Neuronal stem cell (in vitro differentiated cells): ENCODE data around the gene CELF4.

Experiments
- DNase-seq: peaks from one replicate; pipeline ENCODE4 v3.0.0-alpha.2; 2013; ENCODE audit warnings: low spot score
- H2AFZ ChIP-seq: one replicate; pipeline ENCODE4 v1.6.1; 2013; ENCODE audit warnings: mild to moderate bottlenecking, low read length, inconsistent platforms
- H2AK5ac ChIP-seq: 2 replicates; pipeline ENCODE4 v1.6.1; 2013; ENCODE audit warnings: low read depth, mild to moderate bottlenecking, inconsistent platforms, low read length, moderate library complexity, mixed read lengths
- H2BK120ac ChIP-seq: 2 replicates; pipeline ENCODE4 v1.6.1; 2013; ENCODE audit warnings: low read depth, mild to moderate bottlenecking, inconsistent platforms, low read length, moderate library complexity, mixed read lengths
- H2BK12ac ChIP-seq: one replicate; pipeline ENCODE4 v1.6.1; 2013; ENCODE audit warnings: low read length, inconsistent platforms
- H2BK15ac ChIP-seq: 2 replicates; pipeline ENCODE4 v1.6.1; 2013; ENCODE audit warnings: mild to moderate bottlenecking, low read length, inconsistent platforms, mixed read lengths
- H2BK5ac ChIP-seq: one replicate; pipeline ENCODE4 v1.6.1; 2013; ENCODE audit warnings: inconsistent platforms, mild to moderate bottlenecking, low read length, moderate library complexity
- H3K14ac ChIP-seq: one replicate; pipeline ENCODE4 v1.6.1; 2013; ENCODE audit warnings: low read length, inconsistent platforms
- H3K18ac ChIP-seq: 2 replicates; pipeline ENCODE4 v1.6.1; 2013; ENCODE audit warnings: low read length, inconsistent platforms
- H3K23ac ChIP-seq: 2 replicates; pipeline ENCODE4 v1.6.1; 2013; ENCODE audit warnings: low read depth, mild to moderate bottlenecking, mixed read lengths, low read length, inconsistent platforms; ENCODE audit not compliant: poor library complexity
- H3K27ac ChIP-seq: replicated peaks from 3 replicates; pipeline ENCODE4 v1.5.1; 2013; ENCODE audit warnings: low read length, inconsistent platforms
- H3K27me3 ChIP-seq, 3 experiments: 2 replicates each; pipeline ENCODE4 v1.6.1; 2013; ENCODE audit warnings: low read length in 3 of 3, mild to moderate bottlenecking in 2 of 3, inconsistent platforms in 1 of 3, low read depth in 1 of 3, mixed read lengths in 1 of 3, moderate library complexity in 1 of 3; ENCODE audit not compliant: control insufficient read depth in 3 of 3, insufficient read depth in 3 of 3
- H3K36me3 ChIP-seq, 2 donors: replicated peaks in 1 of 2; 2 replicates each; pipeline ENCODE4 v1.6.1; 2013; ENCODE audit warnings: low read length in 2 of 2; ENCODE audit not compliant: control insufficient read depth in 2 of 2, insufficient read depth in 2 of 2
- H3K4ac ChIP-seq: 2 replicates; pipeline ENCODE4 v1.6.1; 2013; ENCODE audit warnings: inconsistent platforms, mild to moderate bottlenecking, low read length, moderate library complexity
- H3K4me1 ChIP-seq, 2 donors: 1 replicate in 1 of 2; 2 replicates in 1 of 2; pipeline ENCODE4 v1.6.1; 2013; ENCODE audit warnings: low read length in 2 of 2, low read depth in 1 of 2; ENCODE audit not compliant: control insufficient read depth in 2 of 2, insufficient read depth in 1 of 2
- H3K4me2 ChIP-seq: one replicate; pipeline ENCODE4 v1.6.1; 2013; ENCODE audit warnings: mild to moderate bottlenecking, low read length, inconsistent platforms; ENCODE audit not compliant: insufficient read depth, poor library complexity, severe bottlenecking
- H3K4me3 ChIP-seq, 2 donors: 2 replicates each; pipeline ENCODE4 v1.5.1; 2013; ENCODE audit warnings: low read length in 2 of 2, mild to moderate bottlenecking in 2 of 2, inconsistent platforms in 1 of 2, moderate library complexity in 1 of 2
- H3K79me1 ChIP-seq: one replicate; pipeline ENCODE4 v1.6.1; 2013; ENCODE audit warnings: low read depth, mild to moderate bottlenecking, inconsistent platforms, low read length, moderate library complexity
- H3K9ac ChIP-seq: one replicate; pipeline ENCODE4 v1.6.1; 2013; ENCODE audit warnings: mild to moderate bottlenecking, low read depth, low read length, inconsistent platforms; ENCODE audit not compliant: poor library complexity
- H3K9me3 ChIP-seq, 2 donors: replicated peaks in 1 of 2; 2 replicates each; pipeline versions ENCODE3 to v1.6.1; 2013; ENCODE audit warnings: low read length in 2 of 2, mild to moderate bottlenecking in 2 of 2, inconsistent platforms in 1 of 2, low read depth in 1 of 2, mixed read lengths in 1 of 2, moderate library complexity in 1 of 2; ENCODE audit not compliant: control insufficient read depth in 2 of 2, insufficient read depth in 1 of 2
- H4K8ac ChIP-seq: one replicate; pipeline ENCODE4 v1.6.1; 2013; ENCODE audit warnings: low read depth, mild to moderate bottlenecking, inconsistent platforms, low read length, moderate library complexity
- H4K91ac ChIP-seq: one replicate; pipeline ENCODE4 v1.6.1; 2013; ENCODE audit warnings: low read length, low read depth, mild to moderate bottlenecking, inconsistent platforms; ENCODE audit not compliant: poor library complexity
- WGBS, 2 donors: extraction: QIAGEN DNeasy Blood & Tissue Kit; methylation state at CpG; one replicate each; pipeline ENCODE4 v1.1.7; 2013; ENCODE audit warnings: missing lambda C conversion rate in 2 of 2, mixed read lengths in 1 of 2; ENCODE audit not compliant: insufficient read length in 2 of 2, insufficient replicate concordance in 1 of 2; ENCODE audit errors: extremely low coverage in 2 of 2; 5-methylcytosine and 5-hydroxymethylcytosine counted together

The CELF4 gene

GRCh38 chr18:37421341-37422077, 144.1 kb downstream of the CELF4 start:
- H2BK120ac ChIP-seq, result no peak overlapping the region

DNA sequence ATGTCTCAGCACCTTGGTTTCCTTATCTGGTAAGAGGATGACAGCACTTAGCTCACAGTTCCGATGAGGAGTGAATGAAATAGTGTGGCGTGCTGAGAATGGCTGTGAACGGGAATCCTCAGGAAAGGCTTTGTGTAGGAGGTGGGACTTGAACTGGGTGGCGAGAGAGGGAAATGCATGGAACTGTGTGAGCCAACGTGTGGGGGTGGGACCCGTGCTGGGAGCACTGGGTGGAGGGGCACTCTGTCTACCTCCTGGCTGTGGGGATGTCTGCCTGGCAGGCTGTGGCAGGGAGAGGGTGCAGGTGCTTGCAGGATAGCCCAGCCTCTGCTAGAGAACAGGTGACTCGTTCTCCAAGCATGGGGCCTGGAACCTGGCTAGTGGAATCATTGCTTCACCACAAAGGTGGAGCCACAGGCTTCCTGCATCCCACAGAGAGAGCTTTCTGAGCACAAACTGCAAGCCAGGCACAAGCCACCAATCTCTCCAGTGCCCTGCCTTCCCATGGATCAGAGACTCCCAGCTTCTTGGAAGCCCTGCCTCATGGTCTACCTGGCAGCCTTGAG, 145.2 kb downstream of the CELF4 start:
- Histone ChIP-seq H2AK5ac (peak overlapping the region; percentile 53), H3K4me1 (peaks cover 0 to 13% of the 10 kb centered on the region in 2 donors), H3K27ac (no peak overlapping the region), H3K4me2 (no peak overlapping the region), H3K79me1 (no peaks in the 10 kb centered on the region), H2BK15ac (peak overlapping the region; percentile 31), H4K8ac (no peak overlapping the region), H3K4ac (no peak overlapping the region), H4K91ac (no peak overlapping the region), H2AFZ (no peak overlapping the region), H3K36me3 (no peaks in the 10 kb centered on the region), H3K14ac (no peak overlapping the region), H3K23ac (no peak overlapping the region), H2BK120ac (no peak overlapping the region), H2BK5ac (peak overlapping the region; percentile 15), H3K4me3 (no peak overlapping the region), H3K27me3 (peaks cover 0 to 2% (median 0%) of the 10 kb centered on the region in 3 experiments), H3K18ac (peak overlapping the region; percentile 56), H3K9ac (peak overlapping the region; percentile 22), H2BK12ac (no peak overlapping the region), H3K9me3 (no peaks in the 10 kb centered on the region)
- no CpG with 5 or more reads among the region's 7 CpGs for WGBS, 2 donors
- no peak for DNase-seq

More at GRCh38 chr18:37421341-37422077, 144.1 kb downstream of the CELF4 start:
- no CpG with 5 or more reads among the region's 16 CpGs for WGBS, 2 donors
- Histone ChIP-seq H3K36me3 (no peaks in the 10 kb centered on the region), H2BK12ac (no peak overlapping the region), H2BK15ac (no peak overlapping the region), H3K14ac (no peak overlapping the region), H3K9ac (peak overlapping the region; percentile 5), H3K27ac (no peak overlapping the region), H3K4me1 (peaks cover 0 to 13% of the 10 kb centered on the region in 2 donors), H3K9me3 (no peaks in the 10 kb centered on the region), H3K79me1 (no peaks in the 10 kb centered on the region), H4K8ac (no peak overlapping the region), H3K27me3 (peaks cover 0 to 2% (median 0%) of the 10 kb centered on the region in 3 experiments), H3K4me2 (no peak overlapping the region), H3K18ac (peak overlapping the region; percentile 58), H2AFZ (peak overlapping the region; percentile 56), H3K4me3 (no peak overlapping the region), H2AK5ac (no peak overlapping the region), H3K23ac (peak overlapping the region; percentile 39), H3K4ac (no peak overlapping the region), H4K91ac (no peak overlapping the region), H2BK5ac (no peak overlapping the region)
- no peak for DNase-seq

DNA sequence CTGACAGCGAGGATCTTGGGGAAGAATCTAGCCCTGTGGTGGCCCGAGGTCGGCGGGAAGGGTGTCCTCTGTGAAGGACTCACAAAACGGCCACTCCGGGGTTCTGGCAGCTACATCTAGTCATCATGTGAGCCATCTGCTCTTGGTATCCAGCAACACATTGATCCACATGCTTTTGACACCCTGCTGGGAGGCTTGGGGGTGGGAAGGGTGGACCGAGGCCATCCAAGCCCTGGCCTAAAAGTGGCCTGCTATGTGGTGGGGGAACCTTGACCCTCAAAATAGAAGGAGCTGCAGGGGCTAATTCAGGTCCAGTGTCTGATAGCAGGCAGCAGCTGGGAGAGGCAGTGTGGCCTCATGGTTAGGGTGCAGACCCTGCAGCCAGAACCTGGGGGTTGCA, 145.7 kb downstream of the CELF4 start:
- Histone ChIP-seq H3K79me1 (no peaks in the 10 kb centered on the region), H3K9me3 (no peaks in the 10 kb centered on the region), H3K27me3 (peaks cover 0 to 2% (median 0%) of the 10 kb centered on the region in 3 experiments), H2BK12ac (no peak overlapping the region), H3K18ac (peak overlapping the region; percentile 56), H2BK15ac (no peak overlapping the region), H2BK5ac (peak overlapping the region; percentile 15), H4K8ac (no peak overlapping the region), H2AK5ac (peak overlapping the region; percentile 53), H3K4me2 (no peak overlapping the region), H3K36me3 (peaks cover 0 to 2% of the 10 kb centered on the region in 2 donors), H3K27ac (no peak overlapping the region), H3K23ac (no peak overlapping the region), H2AFZ (no peak overlapping the region), H3K14ac (no peak overlapping the region), H3K4me3 (no peak overlapping the region), H3K4ac (no peak overlapping the region), H3K4me1 (peaks cover 0 to 13% of the 10 kb centered on the region in 2 donors), H3K9ac (no peak overlapping the region), H2BK120ac (no peak overlapping the region), H4K91ac (no peak overlapping the region)
- no CpG with 5 or more reads among the region's 7 CpGs for WGBS, 2 donors
- DNase-seq, result no peak

- H3K4me2 ChIP-seq, result no peak overlapping the region
- H3K79me1 ChIP-seq, result no peaks in the 10 kb centered on the region
- H4K8ac ChIP-seq, result no peak overlapping the region
- whole genome bisulfite sequencing, 2 donors, result no CpG with 5 or more reads among the region's 7 CpGs
- H3K4me3 ChIP-seq, result no peak overlapping the region
- no peak overlapping the region for H4K91ac ChIP-seq
- H2BK5ac ChIP-seq, result peak overlapping the region; percentile 15
- peaks cover 0 to 13% of the 10 kb centered on the region in 2 donors for H3K4me1 ChIP-seq
- H3K36me3 ChIP-seq, result peaks cover 0 to 2% of the 10 kb centered on the region in 2 donors
- H3K9ac ChIP-seq, result no peak overlapping the region
- no peak overlapping the region for H3K27ac ChIP-seq
- no peaks in the 10 kb centered on the region for H3K9me3 ChIP-seq
- H2BK120ac ChIP-seq, result no peak overlapping the region
- DNase-seq, result no peak
- H2AK5ac ChIP-seq, result peak overlapping the region; percentile 31
- no peak overlapping the region for H3K23ac ChIP-seq
- peak overlapping the region; percentile 47 for H3K14ac ChIP-seq
- H2BK15ac ChIP-seq, result no peak overlapping the region
- peaks cover 0 to 2% (median 0%) of the 10 kb centered on the region in 3 experiments for H3K27me3 ChIP-seq
- H3K4ac ChIP-seq, result no peak overlapping the region
- H2BK12ac ChIP-seq, result no peak overlapping the region
- H2AFZ ChIP-seq, result no peak overlapping the region
- no peak overlapping the region for H3K18ac ChIP-seq
Observed at GRCh38 chr18:37419315-37419714, 146.3 kb downstream of the CELF4 start.
